IMR-90 (cell line): ENCODE results near the gene RPL36A. TPM values are rescaled to one million over a fixed set of nuclear protein-coding genes. Genes with fewer than 3 reads are reported as not detected.

Experiments
- ATAC-seq: fragments of 200-7000 bp; cut with Tn5 transposase; 2 replicates; pipeline ENCODE4 v1.9.1; 2020; ENCODE audit warnings: low read depth, mild to moderate bottlenecking, moderate library complexity
- BruUV-seq: library from RNA; stranded (reverse); fragments of 400-500 nt; replicated peaks from 2 replicates; lab custom pipeline; 2021; lab: Mats Ljungman, UMichigan
- CTCF ChIA-PET: fragments of 300-600 bp; formaldehyde crosslinking; extraction: SDS; loops from one replicate; lab custom pipeline; 2021; ENCODE audit warnings: antibody characterized with exemption; lab: Yijun Ruan, JAX
- POLR2A ChIA-PET: fragments of 300-600 bp; sonication (Branson Sonifier 250); formaldehyde crosslinking; loops from one replicate; lab custom pipeline; 2022; ENCODE audit warnings: antibody characterized with exemption; ENCODE audit not compliant: unreplicated experiment; lab: Charles Lee
- DNase-seq: peaks from one replicate; pipeline ENCODE4 v3.0.0; 2013
- H2AFZ ChIP-seq: replicated peaks from 2 replicates; pipeline ENCODE3; 2013; ENCODE audit warnings: low read length, mild to moderate bottlenecking; ENCODE audit not compliant: poor library complexity
- H2AK5ac ChIP-seq: 2 replicates; pipeline ENCODE4 v1.6.1; 2013; ENCODE audit warnings: low read depth, low read length, inconsistent platforms
- H2AK9ac ChIP-seq: replicated peaks from 2 replicates; pipeline ENCODE3; 2013; ENCODE audit warnings: mild to moderate bottlenecking, low read depth, low read length, moderate library complexity; ENCODE audit not compliant: poor library complexity
- H2BK120ac ChIP-seq: 2 replicates; pipeline ENCODE4 v1.6.1; 2013; ENCODE audit warnings: low read depth, low read length, inconsistent platforms
- H2BK15ac ChIP-seq: 3 replicates; pipeline ENCODE4 v1.6.1; 2013; ENCODE audit warnings: low read depth, low read length, inconsistent platforms
- H2BK20ac ChIP-seq: 2 replicates; pipeline ENCODE4 v1.6.1; 2013; ENCODE audit warnings: low read depth, mild to moderate bottlenecking, inconsistent platforms, low read length, moderate library complexity
- H2BK5ac ChIP-seq: 2 replicates; pipeline ENCODE4 v1.6.1; 2013; ENCODE audit warnings: mild to moderate bottlenecking, low read depth, low read length, inconsistent platforms; ENCODE audit not compliant: poor library complexity, severe bottlenecking
- H3K14ac ChIP-seq: replicated peaks from 2 replicates; pipeline ENCODE4 v1.6.1; 2013; ENCODE audit warnings: low read depth, low read length, inconsistent platforms
- H3K18ac ChIP-seq: 2 replicates; pipeline ENCODE4 v1.6.1; 2013; ENCODE audit warnings: low read depth, low read length, control low read depth
- H3K23ac ChIP-seq: 2 replicates; pipeline ENCODE4 v1.6.1; 2013; ENCODE audit warnings: low read depth, low read length, inconsistent platforms
- H3K27ac ChIP-seq: 2 replicates; pipeline ENCODE4 v1.5.1; 2013; ENCODE audit warnings: mild to moderate bottlenecking, control low read depth, low read length; ENCODE audit not compliant: insufficient read depth
- H3K27me3 ChIP-seq: 2 replicates; pipeline ENCODE4 v1.6.1; 2013; ENCODE audit warnings: low read length; ENCODE audit not compliant: control insufficient read depth, insufficient read depth
- H3K36me3 ChIP-seq: 2 replicates; pipeline ENCODE4 v1.6.1; 2013; ENCODE audit warnings: low read length, mixed read lengths; ENCODE audit not compliant: control insufficient read depth, insufficient read depth
- H3K4ac ChIP-seq: 2 replicates; pipeline ENCODE4 v1.6.1; 2013; ENCODE audit warnings: low read depth, low read length, inconsistent platforms
- H3K4me1 ChIP-seq: 2 replicates; pipeline ENCODE4 v1.6.1; 2013; ENCODE audit warnings: low read length, mixed read lengths; ENCODE audit not compliant: control insufficient read depth, insufficient read depth
- H3K4me2 ChIP-seq: 2 replicates; pipeline ENCODE4 v1.6.1; 2013; ENCODE audit warnings: low read depth, mild to moderate bottlenecking, control low read depth, low read length, moderate library complexity
- H3K4me3 ChIP-seq: 2 replicates; pipeline ENCODE4 v1.5.1; 2013; ENCODE audit warnings: low read depth, mild to moderate bottlenecking, control low read depth, low read length, moderate library complexity; ENCODE audit not compliant: insufficient read depth
- H3K56ac ChIP-seq: 2 replicates; pipeline ENCODE4 v1.6.1; 2013; ENCODE audit warnings: low read length, inconsistent platforms; ENCODE audit not compliant: insufficient read depth; ENCODE audit errors: extremely low read depth
- H3K79me1 ChIP-seq, 2 experiments: 2 replicates each; pipeline ENCODE4 v1.6.1; 2013; ENCODE audit warnings: low read length in 2 of 2, inconsistent platforms in 1 of 2, low read depth in 1 of 2
- H3K9ac ChIP-seq: 2 replicates; pipeline ENCODE4 v1.6.1; 2013; ENCODE audit warnings: low read depth, low read length, control low read depth
- H3K9me1 ChIP-seq: 2 replicates; pipeline ENCODE4 v1.6.1; 2013; ENCODE audit warnings: low read length, inconsistent platforms; ENCODE audit not compliant: insufficient read depth
- H3K9me3 ChIP-seq: 2 replicates; pipeline ENCODE4 v1.6.1; 2013; ENCODE audit warnings: low read length; ENCODE audit not compliant: control insufficient read depth, insufficient read depth
- H4K20me1 ChIP-seq: 2 replicates; pipeline ENCODE4 v1.6.1; 2013; ENCODE audit warnings: low read length, inconsistent platforms; ENCODE audit not compliant: insufficient read depth
- H4K5ac ChIP-seq: 2 replicates; pipeline ENCODE4 v1.6.1; 2013; ENCODE audit warnings: mild to moderate bottlenecking, low read depth, low read length, control low read depth
- H4K8ac ChIP-seq, 2 experiments: 2 replicates each; pipeline ENCODE4 v1.6.1; 2013; ENCODE audit warnings: low read depth in 2 of 2, low read length in 2 of 2, control low read depth in 1 of 2, inconsistent platforms in 1 of 2
- H4K91ac ChIP-seq: 2 replicates; pipeline ENCODE4 v1.6.1; 2013; ENCODE audit warnings: low read depth, low read length, inconsistent platforms; ENCODE audit not compliant: insufficient read depth
- BHLHE40 ChIP-seq: fragments of 150-350 bp; IDR thresholded peaks from 2 replicates; pipeline ENCODE4 v1.6.1; 2016; ENCODE audit warnings: mild to moderate bottlenecking, low read depth, low read length
- CEBPB ChIP-seq: IDR thresholded peaks from 2 replicates; pipeline ENCODE4 v1.6.1; 2012; ENCODE audit warnings: low read depth, low read length, improper control_type of control experiment
- CHD1 ChIP-seq: IDR thresholded peaks from 2 replicates; pipeline ENCODE4 v1.6.1; 2012; ENCODE audit warnings: low read depth, low read length, improper control_type of control experiment
- FOS ChIP-seq: fragments of 150-350 bp; IDR thresholded peaks from 2 replicates; pipeline ENCODE4 v1.6.1; 2016; ENCODE audit warnings: low read depth, low read length
- MAFK ChIP-seq: IDR thresholded peaks from 2 replicates; pipeline ENCODE4 v1.6.1; 2012; ENCODE audit warnings: low read depth, low read length, improper control_type of control experiment
- MAZ ChIP-seq: IDR thresholded peaks from 2 replicates; pipeline ENCODE4 v1.6.1; 2012; ENCODE audit warnings: low read depth, mild to moderate bottlenecking, low read length, improper control_type of control experiment, moderate library complexity, borderline replicate concordance
- MXI1 ChIP-seq: IDR thresholded peaks from 2 replicates; pipeline ENCODE4 v1.6.1; 2012; ENCODE audit warnings: low read depth, mild to moderate bottlenecking, low read length, moderate library complexity, borderline replicate concordance
- NFE2L2 ChIP-seq: fragments of 150-350 bp; IDR thresholded peaks from 2 replicates; pipeline ENCODE4 v1.6.1; 2016; ENCODE audit warnings: low read depth, mild to moderate bottlenecking, low read length
- POLR2A ChIP-seq: IDR thresholded peaks from 2 replicates; pipeline ENCODE4 v1.6.1; 2012; ENCODE audit warnings: mild to moderate bottlenecking, low read depth, low read length
- RAD21 ChIP-seq: IDR thresholded peaks from 2 replicates; pipeline ENCODE4 v1.6.1; 2012; ENCODE audit warnings: low read length, improper control_type of control experiment
- RCOR1 ChIP-seq: IDR thresholded peaks from 2 replicates; pipeline ENCODE4 v1.6.1; 2012; ENCODE audit warnings: mild to moderate bottlenecking, low read length, improper control_type of control experiment; ENCODE audit not compliant: insufficient replicate concordance
- RFX5 ChIP-seq: IDR thresholded peaks from 2 replicates; pipeline ENCODE4 v1.8.0; 2012; ENCODE audit warnings: low read depth, mild to moderate bottlenecking, low read length, moderate library complexity
- SMC3 ChIP-seq: fragments of 150-350 bp; IDR thresholded peaks from 2 replicates; pipeline ENCODE4 v1.6.1; 2016; ENCODE audit warnings: low read depth, mild to moderate bottlenecking, antibody characterized with exemption, low read length, moderate library complexity
- WGBS, 2 experiments: methylation state at CpG; one replicate each; pipeline versions ENCODE4 v1.1.5 to v1.1.7; 2013; ENCODE audit warnings: missing lambda C conversion rate in 2 of 2; ENCODE audit not compliant: insufficient read length in 1 of 2; ENCODE audit errors: extremely low coverage in 2 of 2; 5-methylcytosine and 5-hydroxymethylcytosine counted together
- dilution Hi-C: fragments of 300-500 bp; cut with HindIII; formaldehyde crosslinking; loops from one replicate; pipeline ENCODE4 v1.14.3; 2018; ENCODE audit warnings: low sequenced_read_pairs; ENCODE audit not compliant: unreplicated experiment
- in situ Hi-C: fragments of 300-500 bp; cut with MboI; formaldehyde crosslinking; loops from 3 replicates; pipeline ENCODE4 v1.14.3; 2019; ENCODE audit warnings: low sequenced_read_pairs, inconsistent platforms, mixed read lengths
- intact Hi-C: fragments of 100-400 bp; cut with micrococcal nuclease; formaldehyde crosslinking; loops from 2 replicates; pipeline ENCODE4 v1.10.0; 2022
- polyA plus RNA-seq, 3 experiments: library from polyadenylated mRNA; depleted of rRNA; stranded (reverse); fragments of >200 nt; gene quantifications; 2 replicates each; pipeline ENCODE4 v1.2.3, GENCODE V29; 2012; ENCODE audit warnings: low replicate concordance in 1 of 3
- total RNA-seq: library from RNA; depleted of rRNA; stranded (reverse); fragments of >200 nt; gene quantifications from 2 replicates; pipeline ENCODE4 v1.2.3, GENCODE V29; 2012
- TF ChIP-seq, protein P1 (sequence below): fragments of 150-350 bp; IDR thresholded peaks from 2 replicates; pipeline ENCODE4 v1.6.1; 2016; ENCODE audit warnings: low read depth, mild to moderate bottlenecking, low read length, moderate library complexity, borderline replicate concordance
- TF ChIP-seq, protein P2 (sequence below): conservative IDR thresholded peaks from 2 replicates; pipeline ENCODE4 v1.5.1; 2012; ENCODE audit warnings: mild to moderate bottlenecking, low read depth, low read length, improper control_type of control experiment
- TF ChIP-seq, protein P3 (sequence below): fragments of 150-350 bp; IDR thresholded peaks from 2 replicates; pipeline ENCODE4 v1.6.1; 2017; ENCODE audit warnings: mild to moderate bottlenecking, antibody characterized with exemption, low read length, low read depth

Gene RPL36A
- total and polyA plus RNA-seq, 2 of the 4 experiments (the other 2 are of a cell fraction): 677 to 2,412 TPM

DNA sequence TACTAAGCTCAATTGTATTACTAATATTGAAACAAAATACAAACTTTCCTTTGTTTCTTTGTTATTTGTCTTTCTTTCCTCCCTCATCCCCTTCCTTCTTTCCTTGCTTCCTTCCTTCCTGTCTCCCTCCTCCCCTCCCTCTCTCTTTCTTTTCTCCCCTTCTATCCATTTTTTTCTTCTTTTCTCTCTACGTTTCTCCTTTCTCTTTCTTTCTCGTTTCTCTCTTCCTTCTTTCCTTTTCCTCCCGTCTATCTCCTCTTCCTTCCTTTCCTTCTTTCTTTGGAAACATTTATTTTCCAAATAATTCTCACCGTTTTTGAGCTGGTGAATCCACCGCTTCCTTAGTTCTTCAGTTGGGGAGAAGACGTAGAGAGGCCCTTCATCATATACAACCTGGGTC lies 21.1 kb upstream of the RPL36A start:
- in situ Hi-C loops: no loop called here
- Histone ChIP-seq H2BK5ac (no peak overlapping the region), H2AK5ac (no peak overlapping the region), H3K4me3 (no peak overlapping the region), H2AFZ (no peak overlapping the region), H3K36me3 (no peaks in the 10 kb centered on the region), H3K4ac (no peak overlapping the region), H3K56ac (no peak overlapping the region), H3K27ac (no peak overlapping the region), H4K91ac (no peak overlapping the region), H4K5ac (no peak overlapping the region), H2BK20ac (no peak overlapping the region), H3K14ac (no peak overlapping the region), H2BK15ac (no peak overlapping the region), H3K79me1 (no peaks in the 10 kb centered on the region), H4K20me1 (no peaks in the 10 kb centered on the region), H3K23ac (no peak overlapping the region), H3K4me2 (no peak overlapping the region), H3K4me1 (no peaks in the 10 kb centered on the region), H3K9me3 (no peaks in the 10 kb centered on the region), H3K9ac (no peak overlapping the region), H2AK9ac (no peak overlapping the region), H2BK120ac (no peak overlapping the region), H4K8ac (no peak overlapping the region), H3K9me1 (no peaks in the 10 kb centered on the region), H3K27me3 (peaks cover 3% of the 10 kb centered on the region), H3K18ac (no peak overlapping the region)
- intact Hi-C loops: no loop called here
- TF ChIP-seq CEBPB (no peak), RAD21 (no peak), CHD1 (no peak), FOS (no peak), RCOR1 (no peak), MAFK (no peak), SMC3 (no peak), NFE2L2 (no peak), BHLHE40 (no peak), MAZ (no peak), RFX5 (no peak), MXI1 (no peak), POLR2A (no peak)
- TF ChIP-seq, protein P1, sequence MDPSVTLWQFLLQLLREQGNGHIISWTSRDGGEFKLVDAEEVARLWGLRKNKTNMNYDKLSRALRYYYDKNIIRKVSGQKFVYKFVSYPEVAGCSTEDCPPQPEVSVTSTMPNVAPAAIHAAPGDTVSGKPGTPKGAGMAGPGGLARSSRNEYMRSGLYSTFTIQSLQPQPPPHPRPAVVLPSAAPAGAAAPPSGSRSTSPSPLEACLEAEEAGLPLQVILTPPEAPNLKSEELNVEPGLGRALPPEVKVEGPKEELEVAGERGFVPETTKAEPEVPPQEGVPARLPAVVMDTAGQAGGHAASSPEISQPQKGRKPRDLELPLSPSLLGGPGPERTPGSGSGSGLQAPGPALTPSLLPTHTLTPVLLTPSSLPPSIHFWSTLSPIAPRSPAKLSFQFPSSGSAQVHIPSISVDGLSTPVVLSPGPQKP: no peak
- TF ChIP-seq, protein P2, sequence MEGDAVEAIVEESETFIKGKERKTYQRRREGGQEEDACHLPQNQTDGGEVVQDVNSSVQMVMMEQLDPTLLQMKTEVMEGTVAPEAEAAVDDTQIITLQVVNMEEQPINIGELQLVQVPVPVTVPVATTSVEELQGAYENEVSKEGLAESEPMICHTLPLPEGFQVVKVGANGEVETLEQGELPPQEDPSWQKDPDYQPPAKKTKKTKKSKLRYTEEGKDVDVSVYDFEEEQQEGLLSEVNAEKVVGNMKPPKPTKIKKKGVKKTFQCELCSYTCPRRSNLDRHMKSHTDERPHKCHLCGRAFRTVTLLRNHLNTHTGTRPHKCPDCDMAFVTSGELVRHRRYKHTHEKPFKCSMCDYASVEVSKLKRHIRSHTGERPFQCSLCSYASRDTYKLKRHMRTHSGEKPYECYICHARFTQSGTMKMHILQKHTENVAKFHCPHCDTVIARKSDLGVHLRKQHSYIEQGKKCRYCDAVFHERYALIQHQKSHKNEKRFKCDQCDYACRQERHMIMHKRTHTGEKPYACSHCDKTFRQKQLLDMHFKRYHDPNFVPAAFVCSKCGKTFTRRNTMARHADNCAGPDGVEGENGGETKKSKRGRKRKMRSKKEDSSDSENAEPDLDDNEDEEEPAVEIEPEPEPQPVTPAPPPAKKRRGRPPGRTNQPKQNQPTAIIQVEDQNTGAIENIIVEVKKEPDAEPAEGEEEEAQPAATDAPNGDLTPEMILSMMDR: no peak
- TF ChIP-seq, protein P3, sequence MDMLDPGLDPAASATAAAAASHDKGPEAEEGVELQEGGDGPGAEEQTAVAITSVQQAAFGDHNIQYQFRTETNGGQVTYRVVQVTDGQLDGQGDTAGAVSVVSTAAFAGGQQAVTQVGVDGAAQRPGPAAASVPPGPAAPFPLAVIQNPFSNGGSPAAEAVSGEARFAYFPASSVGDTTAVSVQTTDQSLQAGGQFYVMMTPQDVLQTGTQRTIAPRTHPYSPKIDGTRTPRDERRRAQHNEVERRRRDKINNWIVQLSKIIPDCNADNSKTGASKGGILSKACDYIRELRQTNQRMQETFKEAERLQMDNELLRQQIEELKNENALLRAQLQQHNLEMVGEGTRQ: no peak
- dilution Hi-C loops: no loop called here
- no TSS peak for BruUV-seq
- DNase-seq (no peak), ATAC-seq (no peak)
- WGBS, 2 experiments: 33 to 93% methylated on average over 1 to 2 of the region's 6 CpGs
- CTCF ChIA-PET: no interaction called here
- POLR2A ChIA-PET: no interaction called here
